K562 (cell line): ENCODE results near the gene SPTBN2. TPM values are rescaled to one million over a fixed set of nuclear protein-coding genes. Genes with fewer than 3 reads are reported as not detected.

Experiments
- ETV5 ChIP-seq: sonication (generic); formaldehyde crosslinking; IDR thresholded peaks from 2 replicates; pipeline ENCODE4 v1.4.0; 2020; ENCODE audit warnings: low read depth, mild to moderate bottlenecking, missing genetic modification reagents
- FOXK2 ChIP-seq, 2 experiments: fragments of 450-650 bp; IDR thresholded peaks in 1 of 2; conservative IDR thresholded peaks in 1 of 2; 2 replicates each; pipeline ENCODE4 v1.6.1; 2016; ENCODE audit warnings: low read depth in 2 of 2, mild to moderate bottlenecking in 1 of 2
- GTF2B ChIP-seq: IDR thresholded peaks from 2 replicates; pipeline ENCODE4 v1.6.1; 2011; ENCODE audit not compliant: insufficient read length; ENCODE audit errors: extremely low read depth
- HNRNPH1 ChIP-seq: fragments of 200-400 bp; formaldehyde crosslinking; optimal IDR thresholded peaks from 2 replicates; pipeline ENCODE3; 2017; ENCODE audit warnings: low read depth, mild to moderate bottlenecking, low read length, moderate library complexity
- MLX ChIP-seq, 2 experiments: fragments of 450-650 bp in 1 of 2; sonication (generic) in 1 of 2; formaldehyde crosslinking; conservative IDR thresholded peaks; 2 replicates each; pipeline versions ENCODE4 v1.4.0 to v1.8.1; 2020 to 2022; ENCODE audit warnings: mild to moderate bottlenecking in 1 of 2, missing genetic modification reagents in 1 of 2
- RBFOX2 ChIP-seq: fragments of 200-400 bp; formaldehyde crosslinking; IDR thresholded peaks from 2 replicates; pipeline ENCODE4 v1.6.1; 2017; ENCODE audit warnings: low read depth, mild to moderate bottlenecking, low read length, moderate library complexity
- SNRNP70 ChIP-seq: fragments of 200-400 bp; formaldehyde crosslinking; optimal IDR thresholded peaks from 2 replicates; pipeline ENCODE3; 2017; ENCODE audit warnings: low read depth, low read length
- TGIF2 ChIP-seq: sonication (generic); formaldehyde crosslinking; IDR thresholded peaks from 2 replicates; pipeline ENCODE4 v1.8.1; 2022; ENCODE audit warnings: mild to moderate bottlenecking, missing genetic modification reagents, moderate library complexity
- XRCC4 ChIP-seq: IDR thresholded peaks from one replicate; pipeline ENCODE4 v1.6.1; 2011; ENCODE audit not compliant: insufficient read depth, insufficient read length; ENCODE audit errors: extremely low read depth
- ZBTB1 ChIP-seq: sonication (generic); formaldehyde crosslinking; IDR thresholded peaks from 2 replicates; pipeline ENCODE4 v1.8.1; 2023; ENCODE audit warnings: missing genetic modification reagents, low read depth, mild to moderate bottlenecking, borderline replicate concordance
- ZBTB17 ChIP-seq: fragments of 450-650 bp; formaldehyde crosslinking; IDR thresholded peaks from 2 replicates; pipeline ENCODE4 v1.4.0; 2020; ENCODE audit warnings: mild to moderate bottlenecking
- ZBTB40 ChIP-seq, 2 experiments: fragments of 450-650 bp in 1 of 2; sonication (generic) in 1 of 2; formaldehyde crosslinking in 1 of 2; IDR thresholded peaks; 2 replicates each; pipeline versions ENCODE4 v1.7.1 to v1.9.0; 2016 to 2022; ENCODE audit warnings: inconsistent platforms in 1 of 2, mild to moderate bottlenecking in 1 of 2, missing genetic modification reagents in 1 of 2
- ZNF263 ChIP-seq: sonication (generic); formaldehyde crosslinking; IDR thresholded peaks from 2 replicates; pipeline ENCODE4 v1.8.0; 2022; ENCODE audit warnings: mild to moderate bottlenecking, missing genetic modification reagents, borderline replicate concordance
- ZNF75A ChIP-seq: fragments of 450-650 bp; formaldehyde crosslinking; IDR thresholded peaks from 2 replicates; pipeline ENCODE4 v1.4.0; 2020; ENCODE audit warnings: mild to moderate bottlenecking
- polyA plus RNA-seq, 8 experiments: library from polyadenylated mRNA; depleted of rRNA in 4 of 8; stranded (reverse) in 5 of 8; unstranded in 3 of 8; fragments of >200 nt; fragmentation: Nextera tagmentation in 2 of 8; fragmentation: Illumina TruSeq in 1 of 8; extraction: Ambion mirVana in 2 of 8; extraction: Trizol in 1 of 8; gene quantifications; 2 replicates each; pipeline versions ENCODE4 v1.2.1 to v1.2.3, GENCODE V29; 2011 to 2014; ENCODE audit warnings: inconsistent platforms in 1 of 8, missing spikeins in 1 of 8
- total RNA-seq, 7 experiments: library from RNA; depleted of rRNA in 6 of 7; stranded (reverse); fragments of >200 nt in 6 of 7; fragmentation: Illumina TruSeq in 2 of 7; extraction: Trizol in 2 of 7; gene quantifications; 2 replicates each; pipeline versions ENCODE4 v1.2.1 to v1.2.3, GENCODE V29; 2011 to 2021; ENCODE audit warnings: low replicate concordance in 1 of 7

SPTBN2 gene
- total and polyA plus RNA-seq, 9 of the 15 experiments (the other 6 are each of a cell fraction or from before 2014, with no cell fraction given), result 0.38 to 56.5 (median 19.7) TPM

GRCh38 chr11:66727282-66728037 is 1.6 kb downstream of the SPTBN2 start (continued):
- TF ChIP-seq GTF2B (no peak), RBFOX2 (peak; percentile 88), MLX (CRISPR knock-in tag; conservative IDR thresholded peaks at IDR 0.05) (no peak), TGIF2 (CRISPR knock-in tag) (no peak), XRCC4 (no peak), SNRNP70 (no peak), ETV5 (CRISPR knock-in tag) (peak; percentile 39; the same call in 1 of the 2 replicates), ZNF263 (CRISPR knock-in tag) (peak; percentile 93), ZBTB1 (CRISPR knock-in tag) (peak; percentile 92), ZNF75A (CRISPR knock-in tag) (no peak), ZBTB17 (no peak), HNRNPH1 (no peak), ZBTB40 (IDR thresholded peaks at IDR 0.05) (peak; percentile 69), ZBTB40 (CRISPR knock-in tag; IDR thresholded peaks at IDR 0.05) (no peak), FOXK2 (conservative IDR thresholded peaks at IDR 0.05 in 1 of 2, IDR thresholded peaks at IDR 0.05 in 1 of 2; ENCODE audit: low read depth in 2 of 2) (no peak)
